MCF 10A (cell line): ENCODE results near the gene SIGLEC8. TPM values are rescaled to one million over a fixed set of nuclear protein-coding genes. Genes with fewer than 3 reads are reported as not detected.

Source experiments
- BruUV-seq: library from RNA; stranded (reverse); fragments of 400-500 nt; replicated peaks from 2 replicates; lab custom pipeline; 2021; lab: Mats Ljungman, UMichigan
- CTCF ChIA-PET: fragments of 300-600 bp; sonication (Branson Sonifier 250); formaldehyde crosslinking; extraction: SDS; loops from one replicate; lab custom pipeline; 2021; ENCODE audit warnings: antibody characterized with exemption, inconsistent platforms; lab: Yijun Ruan, JAX
- POLR2A ChIA-PET: fragments of 300-600, 350-650 bp; sonication (Branson Sonifier 250); formaldehyde crosslinking; extraction: SDS; loops from one replicate; lab custom pipeline; 2020; ENCODE audit warnings: antibody characterized with exemption, inconsistent platforms; lab: Yijun Ruan, JAX
- DNase-seq: peaks from one replicate; pipeline ENCODE4 v3.0.0-alpha.2; 2018; ENCODE audit not compliant: unreplicated experiment
- H3K27ac Mint-ChIP-seq: one replicate; pipeline ENCODE4 v1.8.0; 2022; ENCODE audit warnings: mild to moderate bottlenecking, low read depth, mixed read lengths; ENCODE audit not compliant: unreplicated experiment
- H3K27me3 Mint-ChIP-seq: one replicate; pipeline ENCODE4 v1.8.0; 2022; ENCODE audit warnings: mixed read lengths; ENCODE audit not compliant: insufficient read depth, unreplicated experiment
- H3K36me3 Mint-ChIP-seq: one replicate; pipeline ENCODE4 v1.8.0; 2022; ENCODE audit warnings: mild to moderate bottlenecking, moderate library complexity, mixed read lengths; ENCODE audit not compliant: insufficient read depth, unreplicated experiment
- H3K4me1 Mint-ChIP-seq: one replicate; pipeline ENCODE4 v1.8.0; 2022; ENCODE audit warnings: mixed read lengths; ENCODE audit not compliant: insufficient read depth, unreplicated experiment
- H3K4me3 Mint-ChIP-seq: one replicate; pipeline ENCODE4 v1.8.0; 2022; ENCODE audit warnings: mild to moderate bottlenecking, moderate library complexity, mixed read lengths; ENCODE audit not compliant: unreplicated experiment
- H3K9me3 Mint-ChIP-seq: one replicate; pipeline ENCODE4 v1.8.0; 2022; ENCODE audit warnings: mixed read lengths; ENCODE audit not compliant: unreplicated experiment
- intact Hi-C: fragments of 100-400 bp; cut with micrococcal nuclease; formaldehyde crosslinking; loops from 2 replicates; pipeline ENCODE4 v1.14.1; 2022
- total RNA-seq: library from RNA; stranded (reverse); gene quantifications from 2 replicates; pipeline ENCODE4 v1.2.3, GENCODE V29; 2022
- TF ChIP-seq, protein P1 (sequence below): fragments of 200-600 bp; IDR thresholded peaks from one replicate; pipeline ENCODE4 v1.8.0; 2022; ENCODE audit warnings: antibody characterized with exemption, mild to moderate bottlenecking; ENCODE audit not compliant: unreplicated experiment

Gene SIGLEC8
- total RNA-seq, 1 experiment from 2014 or later, result not detected

DNA sequence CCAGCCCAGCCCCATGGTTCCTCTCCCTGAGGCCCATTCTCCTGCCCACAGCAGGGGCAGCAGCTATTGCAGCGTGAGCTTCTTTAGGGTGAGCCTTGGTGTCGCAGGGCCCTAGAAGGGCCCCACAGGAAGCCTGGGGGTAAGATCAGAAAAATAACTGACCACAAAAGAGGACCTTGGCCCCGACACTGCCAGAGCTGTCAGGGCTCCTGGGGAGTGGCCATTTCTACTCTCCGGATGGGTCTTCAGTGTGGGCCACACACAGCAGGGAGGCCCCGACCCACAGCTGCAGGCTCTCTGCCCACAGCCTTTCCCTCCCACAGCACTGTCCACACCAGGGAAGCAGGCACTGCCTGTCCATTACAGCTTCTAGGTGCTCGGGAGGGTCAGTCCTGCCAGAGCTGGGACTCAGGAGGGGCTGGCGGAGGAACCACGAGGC is 3.5 kb upstream of the SIGLEC8 start:
- no TSS peak for BruUV-seq
- POLR2A ChIA-PET, result no interaction called here
- H3K27me3 Mint-ChIP-seq, result no peaks in the 10 kb centered on the region

DNA sequence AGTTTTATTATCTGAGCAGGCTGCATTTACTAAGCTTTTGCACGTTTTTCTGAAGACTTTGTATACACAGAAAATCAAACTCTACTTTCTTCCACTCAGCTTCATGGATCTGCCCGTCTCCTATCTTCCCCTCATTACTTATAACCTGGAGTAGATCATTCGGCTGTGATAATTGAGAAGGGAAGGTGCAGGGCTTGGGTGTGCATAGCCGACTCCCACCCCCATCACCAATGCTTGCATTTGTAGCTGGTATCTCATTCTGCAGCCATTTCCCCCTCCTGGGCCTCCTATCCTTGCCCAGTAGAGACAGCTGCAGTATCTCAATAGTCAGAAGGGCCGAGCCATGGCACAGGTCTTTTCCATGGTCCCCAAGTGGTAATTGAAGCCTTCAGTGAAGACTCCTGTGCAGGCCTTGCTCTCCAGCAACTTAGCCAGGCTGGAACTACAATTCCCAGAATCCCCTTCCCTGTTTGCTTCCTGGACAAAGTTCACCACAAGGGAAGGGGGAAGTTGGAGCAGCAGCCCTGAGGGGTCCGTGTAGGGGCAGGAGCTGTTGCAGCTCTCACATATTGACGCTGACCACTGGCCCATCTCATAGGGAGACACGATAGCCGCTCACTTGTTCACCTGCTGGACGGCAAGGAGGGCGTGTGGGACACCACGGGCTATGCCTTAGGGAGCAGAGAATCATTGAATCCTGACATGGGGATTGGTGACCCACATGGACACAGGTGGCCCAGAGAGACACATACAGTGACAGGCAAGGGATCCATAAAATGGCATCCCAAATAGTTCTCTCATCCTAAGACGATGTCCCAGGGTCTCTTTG is 2.1 kb upstream of the SIGLEC8 start:
- Mint-ChIP-seq H3K4me1 (no peaks in the 10 kb centered on the region), H3K27ac (no peak overlapping the region), H3K9me3 (peaks cover 7% of the 10 kb centered on the region), H3K27me3 (no peaks in the 10 kb centered on the region), H3K36me3 (no peaks in the 10 kb centered on the region), H3K4me3 (peak overlapping the region; percentile 10)
- TF ChIP-seq, protein P1, sequence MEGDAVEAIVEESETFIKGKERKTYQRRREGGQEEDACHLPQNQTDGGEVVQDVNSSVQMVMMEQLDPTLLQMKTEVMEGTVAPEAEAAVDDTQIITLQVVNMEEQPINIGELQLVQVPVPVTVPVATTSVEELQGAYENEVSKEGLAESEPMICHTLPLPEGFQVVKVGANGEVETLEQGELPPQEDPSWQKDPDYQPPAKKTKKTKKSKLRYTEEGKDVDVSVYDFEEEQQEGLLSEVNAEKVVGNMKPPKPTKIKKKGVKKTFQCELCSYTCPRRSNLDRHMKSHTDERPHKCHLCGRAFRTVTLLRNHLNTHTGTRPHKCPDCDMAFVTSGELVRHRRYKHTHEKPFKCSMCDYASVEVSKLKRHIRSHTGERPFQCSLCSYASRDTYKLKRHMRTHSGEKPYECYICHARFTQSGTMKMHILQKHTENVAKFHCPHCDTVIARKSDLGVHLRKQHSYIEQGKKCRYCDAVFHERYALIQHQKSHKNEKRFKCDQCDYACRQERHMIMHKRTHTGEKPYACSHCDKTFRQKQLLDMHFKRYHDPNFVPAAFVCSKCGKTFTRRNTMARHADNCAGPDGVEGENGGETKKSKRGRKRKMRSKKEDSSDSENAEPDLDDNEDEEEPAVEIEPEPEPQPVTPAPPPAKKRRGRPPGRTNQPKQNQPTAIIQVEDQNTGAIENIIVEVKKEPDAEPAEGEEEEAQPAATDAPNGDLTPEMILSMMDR, result no peak
- POLR2A ChIA-PET, result no interaction called here
- BruUV-seq, result no TSS peak
- intact Hi-C loops, result no loop called here
- CTCF ChIA-PET, result interaction anchor here (0.7 to 1.9 kb wide), 4 partner anchors 13 to 201 kb away, joined by 3 to 10 read pairs (median 4); no protein-coding TSS in a partner anchor
- DNase-seq, result no peak

More for the DNA sequence above, 3.5 kb upstream of the SIGLEC8 start:
- intact Hi-C loops, result no loop called here
- Mint-ChIP-seq H3K27ac (no peak overlapping the region), H3K9me3 (peaks cover 3% of the 10 kb centered on the region), H3K4me3 (no peak overlapping the region), H3K36me3 (no peaks in the 10 kb centered on the region), H3K4me1 (no peaks in the 10 kb centered on the region)
- no peak for DNase-seq
- TF ChIP-seq, protein P1, result no peak
- CTCF ChIA-PET, result interaction anchor here (0.6 to 2.0 kb wide), 4 partner anchors 8 to 196 kb away, joined by 3 to 14 read pairs (median 7); no protein-coding TSS in a partner anchor

DNA sequence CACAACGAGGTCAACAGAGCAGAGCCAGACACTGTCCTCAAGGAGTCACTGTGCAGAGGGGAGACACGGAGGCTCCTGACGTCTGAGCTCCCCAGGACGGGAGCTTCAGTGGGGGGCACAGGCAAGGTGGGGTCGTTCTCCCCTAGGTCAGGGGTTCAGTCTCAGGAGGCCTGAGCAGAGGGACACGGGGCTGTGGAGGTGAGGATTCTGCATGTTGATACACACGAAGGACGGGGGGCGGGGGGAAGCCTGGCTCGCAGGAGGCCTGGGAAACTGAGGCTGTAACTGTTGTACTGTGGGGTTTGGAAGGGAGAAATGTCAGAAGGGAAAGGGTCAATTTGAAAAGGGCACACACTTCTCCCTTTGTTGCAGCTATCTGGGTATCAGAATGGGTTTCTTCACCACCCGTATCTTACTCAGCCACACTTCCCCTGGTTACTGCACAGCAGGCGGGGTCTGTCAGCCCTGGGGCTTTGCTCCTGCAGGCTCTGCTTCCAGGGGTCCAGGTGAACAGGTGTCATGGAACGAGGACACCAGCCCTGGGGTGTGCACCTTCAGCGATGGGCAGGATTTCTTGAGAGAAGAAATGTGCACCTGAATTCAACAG is 748 bp upstream of the SIGLEC8 start:
- no peaks in the 10 kb centered on the region for H3K27me3 Mint-ChIP-seq
- no TSS peak for BruUV-seq
- no peaks in the 10 kb centered on the region for H3K36me3 Mint-ChIP-seq
- no peak overlapping the region for H3K4me3 Mint-ChIP-seq
- ChIA-PET CTCF (no interaction called here), POLR2A (interaction anchor here (0.7 kb wide), 1 partner anchor 1465 kb away, joined by 3 read pairs; no protein-coding TSS in a partner anchor)
- DNase-seq, result no peak
- intact Hi-C loops, result no loop called here
- H3K9me3 Mint-ChIP-seq, result peaks cover 7% of the 10 kb centered on the region
- no peak overlapping the region for H3K27ac Mint-ChIP-seq
- TF ChIP-seq, protein P1, result no peak
- H3K4me1 Mint-ChIP-seq, result no peaks in the 10 kb centered on the region
